SK-N-SH (cell line): ENCODE data around the gene LTK. TPM values are rescaled to one million over a fixed set of nuclear protein-coding genes. Genes with fewer than 3 reads are reported as not detected.
A peak's percentile ranks its signal among the peaks of the same experiment; 100 is the strongest.

ENCODE experiments used
- CTCF ChIA-PET: fragments of 300-600, 350-600 bp; formaldehyde crosslinking; extraction: SDS; loops from one replicate; lab custom pipeline; 2021; lab: Yijun Ruan, JAX
- POLR2A ChIA-PET: fragments of 350-600 bp; sonication (Branson Sonifier 250); formaldehyde crosslinking; extraction: SDS; loops from one replicate; lab custom pipeline; 2020; ENCODE audit warnings: antibody characterized with exemption, inconsistent platforms; lab: Yijun Ruan, JAX
- DNase-seq: peaks from one replicate; pipeline ENCODE4 v3.0.0; 2012
- H2AFZ ChIP-seq: fragments of 200-600 bp; sonication (generic); 2 replicates; pipeline ENCODE4 v1.8.1; 2016; ENCODE audit warnings: antibody characterized with exemption, mild to moderate bottlenecking, low read depth
- H3F3A ChIP-seq: fragments of 200-600 bp; sonication (generic); replicated peaks from 2 replicates; pipeline ENCODE3; 2016; ENCODE audit warnings: antibody characterized with exemption, mild to moderate bottlenecking; ENCODE audit not compliant: insufficient read depth
- H3K27ac ChIP-seq, 2 experiments: fragments of 200-500 bp in 1 of 2; fragments of 200-600 bp in 1 of 2; sonication (Bioruptor generic) in 1 of 2; sonication (generic), shearing (Covaris generic) in 1 of 2; 2 replicates each; pipeline versions ENCODE4 v1.5.1 to v1.6.1; 2014 to 2016; ENCODE audit warnings: low read depth in 2 of 2, inconsistent platforms in 1 of 2, low read length in 1 of 2, mild to moderate bottlenecking in 1 of 2, mixed read lengths in 1 of 2
- H3K27me3 ChIP-seq: fragments of 200-600 bp; sonication (generic), shearing (Covaris generic); 2 replicates; pipeline ENCODE4 v1.6.1; 2016; ENCODE audit warnings: mixed run types; ENCODE audit not compliant: insufficient read depth
- H3K36me3 ChIP-seq, 2 experiments: fragments of 200-500 bp in 1 of 2; fragments of 200-600 bp in 1 of 2; sonication (Bioruptor generic) in 1 of 2; sonication (generic) in 1 of 2; replicated peaks in 1 of 2; 2 replicates each; pipeline versions ENCODE3 to v1.5.1; 2014 to 2016; ENCODE audit warnings: low read length in 1 of 2, mild to moderate bottlenecking in 1 of 2; ENCODE audit not compliant: insufficient read depth in 2 of 2, control insufficient read depth in 1 of 2
- H3K4me1 ChIP-seq, 2 experiments: fragments of 200-500 bp in 1 of 2; fragments of 200-600 bp in 1 of 2; sonication (Bioruptor generic) in 1 of 2; sonication (generic), shearing (Covaris generic) in 1 of 2; 2 replicates each; pipeline versions ENCODE4 v1.5.1 to v1.6.1; 2014 to 2016; ENCODE audit warnings: low read depth in 1 of 2, low read length in 1 of 2, mixed run types in 1 of 2; ENCODE audit not compliant: insufficient read depth in 2 of 2, control insufficient read depth in 1 of 2
- H3K4me2 ChIP-seq: fragments of 200-600 bp; sonication (generic), shearing (Covaris generic); 2 replicates; pipeline ENCODE4 v1.6.1; 2017; ENCODE audit warnings: mixed run types
- H3K4me3 ChIP-seq, 2 experiments: fragments of 200-500 bp in 1 of 2; fragments of 200-600 bp in 1 of 2; sonication (Bioruptor generic) in 1 of 2; sonication (generic), shearing (Covaris generic) in 1 of 2; 2 replicates each; pipeline versions ENCODE4 v1.5.1 to v1.8.1; 2014 to 2016; ENCODE audit warnings: low read depth in 2 of 2, inconsistent platforms in 1 of 2, low read length in 1 of 2, mild to moderate bottlenecking in 1 of 2, mixed read lengths in 1 of 2, moderate library complexity in 1 of 2
- H3K79me2 ChIP-seq: fragments of 200-600 bp; sonication (generic); 2 replicates; pipeline ENCODE4 v1.8.1; 2017; ENCODE audit warnings: mild to moderate bottlenecking; ENCODE audit not compliant: insufficient read depth
- H3K9ac ChIP-seq: fragments of 200-600 bp; sonication (generic); 2 replicates; pipeline ENCODE4 v1.6.1; 2017; ENCODE audit warnings: mixed run types
- H3K9me2 ChIP-seq: fragments of 200-600 bp; sonication (generic); 2 replicates; pipeline ENCODE4 v1.6.1; 2017; ENCODE audit warnings: mixed run types
- H3K9me3 ChIP-seq: fragments of 200-600 bp; sonication (generic); 2 replicates; pipeline ENCODE4 v1.6.1; 2017; ENCODE audit warnings: mixed run types, mild to moderate bottlenecking, moderate library complexity
- H4K20me1 ChIP-seq: fragments of 200-600 bp; sonication (generic); 2 replicates; pipeline ENCODE4 v1.6.1; 2017; ENCODE audit warnings: mild to moderate bottlenecking, mixed run types; ENCODE audit not compliant: insufficient read depth
- EP300 ChIP-seq, 2 experiments: IDR thresholded peaks; 2 replicates each; pipeline versions ENCODE4 v1.4.0 to v1.6.1; 2012; ENCODE audit warnings: borderline replicate concordance in 1 of 2, low read depth in 1 of 2, low read length in 1 of 2
- EZH2phosphoT487 ChIP-seq: fragments of 200-600 bp; sonication (generic); IDR thresholded peaks from 2 replicates; pipeline ENCODE4 v1.6.1; 2017; ENCODE audit warnings: low read depth, mixed run types, mild to moderate bottlenecking, antibody characterized with exemption, moderate library complexity, borderline replicate concordance
- FOXJ3 ChIP-seq: sonication (generic); formaldehyde crosslinking; IDR thresholded peaks from 2 replicates; pipeline ENCODE4 v1.5.1; 2020; ENCODE audit warnings: mild to moderate bottlenecking, missing genetic modification reagents
- FOXM1 ChIP-seq: IDR thresholded peaks from 2 replicates; pipeline ENCODE4 v1.4.0; 2012; ENCODE audit warnings: low read depth, mild to moderate bottlenecking
- MXI1 ChIP-seq: IDR thresholded peaks from 2 replicates; pipeline ENCODE4 v1.6.1; 2012; ENCODE audit warnings: mild to moderate bottlenecking, low read depth, low read length, improper control_type of control experiment
- NFIC ChIP-seq: IDR thresholded peaks from 2 replicates; pipeline ENCODE4 v1.4.0; 2012; ENCODE audit warnings: borderline replicate concordance
- NRF1 ChIP-seq: IDR thresholded peaks from 2 replicates; pipeline ENCODE4 v1.6.1; 2012; ENCODE audit warnings: low read depth, mild to moderate bottlenecking, low read length
- RAD21 ChIP-seq: IDR thresholded peaks from 2 replicates; pipeline ENCODE4 v1.6.1; 2012; ENCODE audit warnings: mild to moderate bottlenecking, low read length
- RFX5 ChIP-seq: IDR thresholded peaks from 2 replicates; pipeline ENCODE4 v1.6.1; 2012; ENCODE audit warnings: mild to moderate bottlenecking, improper control_type of control experiment, low read length
- SIN3A ChIP-seq: IDR thresholded peaks from 2 replicates; pipeline ENCODE4 v1.6.1; 2012; ENCODE audit warnings: low read depth, mild to moderate bottlenecking, low read length, moderate library complexity, borderline replicate concordance
- TCF12 ChIP-seq: IDR thresholded peaks from 2 replicates; pipeline ENCODE4 v1.4.0; 2012
- USF2 ChIP-seq: fragments of 150-350 bp; IDR thresholded peaks from 2 replicates; pipeline ENCODE4 v1.6.1; 2017; ENCODE audit warnings: antibody characterized with exemption, low read length, low read depth, borderline replicate concordance
- WGBS: methylation state at CpG from one replicate; pipeline ENCODE4 v1.1.6; 2017; ENCODE audit warnings: low lambda C conversion rate; 5-methylcytosine and 5-hydroxymethylcytosine counted together
- polyA plus RNA-seq, 3 experiments: library from polyadenylated mRNA; depleted of rRNA; stranded (reverse); fragments of >200 nt; gene quantifications; 2 replicates each; pipeline ENCODE4 v1.2.3, GENCODE V29; 2012
- TF ChIP-seq, protein P1 (sequence below): fragments of 200-600 bp; sonication (generic); IDR thresholded peaks from 2 replicates; pipeline ENCODE4 v1.6.1; 2017; ENCODE audit warnings: antibody characterized with exemption, mild to moderate bottlenecking, moderate library complexity
- TF ChIP-seq, protein P2 (sequence below): IDR thresholded peaks from 2 replicates; pipeline ENCODE4 v1.4.0; 2012; ENCODE audit warnings: low read depth

The LTK gene
- polyA plus RNA-seq (2012; rRNA removed), result 0.06 and 0.07 TPM in 2 replicates
- polyA plus RNA-seq (2012; cell fraction: cytosol; rRNA removed), result 0.01 and 0.07 TPM in 2 replicates
- 0.87 and 1.6 TPM in 2 replicates for polyA plus RNA-seq (2012; cell fraction: nucleus; rRNA removed)

- peaks cover 3 to 7% of the 10 kb centered on the region in 2 experiments for H3K36me3 ChIP-seq
- peak; percentile 75 for DNase-seq
- peaks cover 7% of the 10 kb centered on the region; the same call in 1 of the 2 replicates for H3K27me3 ChIP-seq
- H3K4me2 ChIP-seq, result peak within 1 kb of the TSS; percentile 66
- H3K79me2 ChIP-seq, result no peaks in the 10 kb centered on the region
- H3K27ac ChIP-seq, result no peak within 1 kb of the TSS
- ChIA-PET POLR2A (interaction anchor here (1.1 kb wide), 1 partner anchor 15 kb away, joined by 3 read pairs; no protein-coding TSS in a partner anchor), CTCF (interaction anchor here (0.9 to 1.8 kb wide), 2 partner anchors 16 to 48 kb away, joined by 6 read pairs; no protein-coding TSS in a partner anchor)
- H3K4me1 ChIP-seq, result peaks cover 0 to 10% of the 10 kb centered on the region in 2 experiments; a peak in 1 of 4 replicates
- no peak for TF ChIP-seq MXI1
- TF ChIP-seq RAD21, result no peak
- no peak for TF ChIP-seq EP300 (IDR thresholded peaks at IDR 0.05; ENCODE audit: borderline replicate concordance in 1 of 2, low read depth in 1 of 2, low read length in 1 of 2)
- TF ChIP-seq RFX5, result no peak
- TF ChIP-seq, protein P1, sequence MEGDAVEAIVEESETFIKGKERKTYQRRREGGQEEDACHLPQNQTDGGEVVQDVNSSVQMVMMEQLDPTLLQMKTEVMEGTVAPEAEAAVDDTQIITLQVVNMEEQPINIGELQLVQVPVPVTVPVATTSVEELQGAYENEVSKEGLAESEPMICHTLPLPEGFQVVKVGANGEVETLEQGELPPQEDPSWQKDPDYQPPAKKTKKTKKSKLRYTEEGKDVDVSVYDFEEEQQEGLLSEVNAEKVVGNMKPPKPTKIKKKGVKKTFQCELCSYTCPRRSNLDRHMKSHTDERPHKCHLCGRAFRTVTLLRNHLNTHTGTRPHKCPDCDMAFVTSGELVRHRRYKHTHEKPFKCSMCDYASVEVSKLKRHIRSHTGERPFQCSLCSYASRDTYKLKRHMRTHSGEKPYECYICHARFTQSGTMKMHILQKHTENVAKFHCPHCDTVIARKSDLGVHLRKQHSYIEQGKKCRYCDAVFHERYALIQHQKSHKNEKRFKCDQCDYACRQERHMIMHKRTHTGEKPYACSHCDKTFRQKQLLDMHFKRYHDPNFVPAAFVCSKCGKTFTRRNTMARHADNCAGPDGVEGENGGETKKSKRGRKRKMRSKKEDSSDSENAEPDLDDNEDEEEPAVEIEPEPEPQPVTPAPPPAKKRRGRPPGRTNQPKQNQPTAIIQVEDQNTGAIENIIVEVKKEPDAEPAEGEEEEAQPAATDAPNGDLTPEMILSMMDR, result no peak
- no peaks in the 10 kb centered on the region for H3F3A ChIP-seq
- no peaks in the 10 kb centered on the region for H3K9me2 ChIP-seq
- H2AFZ ChIP-seq, result no peak within 1 kb of the TSS
- H4K20me1 ChIP-seq, result no peaks in the 10 kb centered on the region
- peak within 1 kb of the TSS; percentile 6 to 31; a peak in 2 of 4 replicates for H3K4me3 ChIP-seq
- H3K9ac ChIP-seq, result no peak within 1 kb of the TSS
- no peaks in the 10 kb centered on the region for H3K9me3 ChIP-seq
- 48% methylated on average over 17 of the region's 33 CpGs for WGBS
These were observed at the start of gene LTK for GRCh38 chr15:41513506-41514227. Gene LTK, minus strand, starts transcription at chr15:41513827. Its CDS starts 118 bp downstream, at chr15:41513709.

DNA sequence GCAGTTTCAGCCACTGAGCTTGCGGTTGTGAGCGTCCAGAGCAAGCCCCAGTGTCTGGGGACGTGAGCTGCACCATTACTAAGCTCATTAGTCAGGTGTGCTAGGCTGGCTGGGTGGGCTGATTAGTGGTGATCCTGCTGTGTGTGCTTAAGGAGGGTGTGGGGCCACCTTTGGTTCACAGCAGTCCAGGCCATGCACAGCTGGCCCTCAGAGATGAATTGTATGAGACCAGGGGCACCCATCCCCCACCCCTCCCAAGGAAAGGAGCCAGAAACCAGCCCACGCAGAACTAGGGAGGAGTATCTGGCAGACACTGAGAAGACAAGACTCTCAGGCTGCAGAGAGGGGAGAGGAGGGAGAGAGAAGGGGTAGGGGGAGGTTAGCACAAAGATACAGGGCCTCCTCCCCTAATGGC, 49.2 kb upstream of the LTK start:
- POLR2A ChIA-PET, result no interaction called here
- 91% methylated on average over 4 of the region's 4 CpGs for WGBS
- CTCF ChIA-PET, result interaction anchor here (0.6 to 3.3 kb wide), 3 partner anchors 97 to 937 kb away, joined by 3 to 10 read pairs (median 8); no protein-coding TSS in a partner anchor

More for the DNA sequence above, 49.2 kb upstream of the LTK start:
- no peaks in the 10 kb centered on the region for H4K20me1 ChIP-seq
- H3K9me2 ChIP-seq, result no peaks in the 10 kb centered on the region
- H2AFZ ChIP-seq, result no peak overlapping the region
- H3K4me2 ChIP-seq, result no peak overlapping the region
- DNase-seq, result no peak
- H3K27me3 ChIP-seq, result no peaks in the 10 kb centered on the region
- no peaks in the 10 kb centered on the region for H3K9me3 ChIP-seq
- no peaks in the 10 kb centered on the region for H3K79me2 ChIP-seq
- no peaks in the 10 kb centered on the region for H3K36me3 ChIP-seq
- TF ChIP-seq, protein P2, sequence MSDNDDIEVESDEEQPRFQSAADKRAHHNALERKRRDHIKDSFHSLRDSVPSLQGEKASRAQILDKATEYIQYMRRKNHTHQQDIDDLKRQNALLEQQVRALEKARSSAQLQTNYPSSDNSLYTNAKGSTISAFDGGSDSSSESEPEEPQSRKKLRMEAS, result no peak
- TF ChIP-seq FOXM1, result no peak
- TF ChIP-seq EZH2phosphoT487, result no peak
- TF ChIP-seq NRF1, result no peak
- no peak for TF ChIP-seq SIN3A
- TF ChIP-seq TCF12, result no peak
- TF ChIP-seq FOXJ3, result no peak
- TF ChIP-seq RAD21, result no peak
- no peak for TF ChIP-seq USF2
- no peak for TF ChIP-seq NFIC
- H3K4me3 ChIP-seq, result no peak overlapping the region
- H3K4me1 ChIP-seq, result peaks cover 4 to 35% of the 10 kb centered on the region in 2 experiments; a peak in 3 of 4 replicates
- peaks cover 12% of the 10 kb centered on the region for H3F3A ChIP-seq
- no peak overlapping the region for H3K9ac ChIP-seq
- no peak overlapping the region for H3K27ac ChIP-seq
